ENCODE measurements around the gene CD1B. TPM values are rescaled to one million over a fixed set of nuclear protein-coding genes. Genes with fewer than 3 reads are reported as not detected.

CD1B gene
- total and polyA plus RNA-seq, 12 donors: 0.04 to 0.76 (median 0.39) TPM; not detected in 9

Other genes with a start within 250 kb of the CD1B start
- 1 to 10 TPM in 8 of 10 donors, under 1 TPM in 2; 0.67 to 5.9 (median 2.0) TPM for gene CD1D, start 150.6 kb downstream of the CD1B start, total RNA-seq
- 1 to 10 TPM; 1.8 to 4.6 TPM for gene CD1D, start 150.6 kb downstream of the CD1B start, polyA plus RNA-seq
- not detected for gene CD1A, start 77.1 kb downstream of the CD1B start, total RNA-seq
- gene CD1A, start 77.1 kb downstream of the CD1B start, polyA plus RNA-seq: under 1 TPM in 1 of 2 donors, not detected in 1; 0.04 TPM
- gene CD1C, start 41.6 kb downstream of the CD1B start, total RNA-seq: 1 to 10 TPM in 1 of 10 donors, under 1 TPM in 6, not detected in 3; 0.26 to 1.2 (median 0.63) TPM
- under 1 TPM in 1 of 2 donors, not detected in 1; 0.29 TPM for gene CD1C, start 41.6 kb downstream of the CD1B start, polyA plus RNA-seq
- under 1 TPM in 3 of 10 donors, not detected in 7; 0.17 to 0.85 (median 0.28) TPM for gene CD1E, start 22.4 kb upstream of the CD1B start, total RNA-seq
- under 1 TPM in 1 of 2 donors, not detected in 1; 0.35 TPM for gene CD1E, start 22.4 kb upstream of the CD1B start, polyA plus RNA-seq
- gene OR10T2, start 67.9 kb upstream of the CD1B start, total RNA-seq: not detected
- gene OR10T2, start 67.9 kb upstream of the CD1B start, polyA plus RNA-seq: not detected
- gene OR10K2, start 94.7 kb upstream of the CD1B start, total RNA-seq: not detected
- not detected for gene OR10K2, start 94.7 kb upstream of the CD1B start, polyA plus RNA-seq
- gene OR10K1, start 130.3 kb upstream of the CD1B start, total RNA-seq: not detected
- gene OR10K1, start 130.3 kb upstream of the CD1B start, polyA plus RNA-seq: not detected
- gene OR10R2, start 140.7 kb upstream of the CD1B start, total RNA-seq: not detected
- gene OR10R2, start 140.7 kb upstream of the CD1B start, polyA plus RNA-seq: not detected
- not detected for gene OR6Y1, start 222.9 kb upstream of the CD1B start, total RNA-seq
- not detected for gene OR6Y1, start 222.9 kb upstream of the CD1B start, polyA plus RNA-seq
- not detected for gene OR6P1, start 239.0 kb upstream of the CD1B start, total RNA-seq
- gene OR6P1, start 239.0 kb upstream of the CD1B start, polyA plus RNA-seq: not detected
- gene OR10X1, start 248.4 kb upstream of the CD1B start, total RNA-seq: not detected
- gene OR10X1, start 248.4 kb upstream of the CD1B start, polyA plus RNA-seq: not detected